Measurements from ENCODE around the gene RFPL3.
A peak's percentile ranks its signal among the peaks of the same experiment; 100 is the strongest.
"Not testable (repeated sequence)": the region's sequence is repeated elsewhere in the genome, so short reads cannot be mapped to it uniquely, and the experiment has no call there.

Gene RFPL3

DNA sequence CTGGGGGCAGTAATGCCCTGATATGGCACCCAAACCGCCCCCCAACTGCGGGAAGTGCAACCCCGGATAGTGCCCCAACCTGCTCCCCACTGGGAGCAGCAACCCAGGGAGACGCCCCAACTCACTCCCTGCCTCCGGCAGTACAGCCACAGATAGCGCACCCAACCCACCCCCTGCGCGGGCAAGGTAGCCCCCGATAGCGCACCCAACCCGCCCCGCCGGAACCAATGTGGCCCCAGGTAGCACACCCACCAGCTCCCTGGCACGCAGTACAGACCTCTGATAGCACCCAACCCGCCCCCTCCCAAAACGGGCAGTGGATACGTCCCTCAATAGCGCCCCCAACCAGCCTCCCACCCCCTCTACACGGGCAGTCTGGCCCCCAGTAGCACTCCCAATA lies 3.8 kb upstream of the RFPL3 start:
- ATAC-seq (no peak), DNase-seq (no peak)

DNA sequence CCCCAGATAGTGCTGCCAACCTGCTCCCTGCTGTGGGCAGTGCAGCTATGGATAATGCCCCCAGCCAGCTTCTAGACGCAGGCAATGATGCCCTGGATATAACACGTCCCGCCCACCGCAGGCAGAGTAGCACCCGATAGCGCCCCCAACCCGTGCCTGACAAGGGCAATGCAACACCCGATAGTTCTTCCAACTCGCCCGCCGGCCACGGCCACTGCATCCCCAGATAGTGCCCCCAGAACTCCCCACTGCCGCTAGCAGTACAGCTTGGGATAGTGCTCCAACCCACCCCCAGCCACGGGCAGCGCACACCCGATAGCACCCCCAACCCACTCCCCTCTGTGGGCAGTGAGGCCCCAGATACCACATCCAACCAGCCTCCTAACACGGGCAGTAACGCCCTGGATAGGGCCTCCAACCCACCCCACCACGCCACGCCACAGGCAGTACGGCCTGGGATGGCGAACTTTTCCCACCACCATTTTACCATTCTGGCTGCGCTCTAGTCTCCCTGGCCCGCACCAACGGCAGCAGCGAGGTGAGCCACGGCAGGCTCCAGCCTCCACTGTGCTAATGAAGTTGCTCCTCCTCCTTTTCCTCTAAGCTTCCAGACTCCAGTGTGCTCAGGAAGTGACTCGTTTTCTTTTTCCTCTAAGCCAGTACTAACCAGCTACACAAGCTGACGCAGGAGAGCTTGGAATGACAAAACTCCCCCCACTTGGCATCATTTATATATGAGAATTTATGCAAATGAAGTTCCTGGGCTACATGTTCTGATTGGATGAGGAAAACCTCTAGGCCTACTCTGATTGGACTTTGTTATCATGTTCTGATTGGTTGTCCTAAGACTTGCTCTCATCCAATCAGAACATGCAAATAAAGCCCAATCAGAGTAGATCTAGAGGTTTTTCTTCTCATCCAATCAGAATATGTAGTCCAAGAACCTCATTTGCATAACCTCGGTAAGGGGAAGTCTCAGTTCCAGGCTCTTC lies 3.0 kb upstream of the RFPL3 start:
- ATAC-seq (no peak), DNase-seq (no peak)

DNA sequence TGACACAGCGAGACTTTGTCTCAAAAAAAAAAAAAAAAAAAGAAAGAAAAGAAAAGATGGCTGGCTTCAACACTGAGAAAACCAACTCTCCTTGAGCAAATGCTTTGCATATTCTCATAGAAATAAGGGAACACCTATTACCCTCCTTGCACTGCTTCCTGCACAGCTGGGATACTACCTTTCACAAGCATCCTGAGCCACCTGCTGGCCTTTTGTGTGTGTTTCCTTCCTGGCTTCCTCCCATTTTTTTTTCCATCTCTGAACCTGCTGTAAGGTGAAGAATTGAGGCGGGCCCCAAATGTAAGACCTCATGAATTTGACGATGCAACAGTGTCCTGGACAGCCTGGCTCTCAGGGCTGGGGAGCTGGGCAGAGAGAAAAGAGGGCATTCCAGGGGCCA lies 1.9 kb upstream of the RFPL3 start:
- ATAC-seq, result no peak
- no peak for DNase-seq

DNA sequence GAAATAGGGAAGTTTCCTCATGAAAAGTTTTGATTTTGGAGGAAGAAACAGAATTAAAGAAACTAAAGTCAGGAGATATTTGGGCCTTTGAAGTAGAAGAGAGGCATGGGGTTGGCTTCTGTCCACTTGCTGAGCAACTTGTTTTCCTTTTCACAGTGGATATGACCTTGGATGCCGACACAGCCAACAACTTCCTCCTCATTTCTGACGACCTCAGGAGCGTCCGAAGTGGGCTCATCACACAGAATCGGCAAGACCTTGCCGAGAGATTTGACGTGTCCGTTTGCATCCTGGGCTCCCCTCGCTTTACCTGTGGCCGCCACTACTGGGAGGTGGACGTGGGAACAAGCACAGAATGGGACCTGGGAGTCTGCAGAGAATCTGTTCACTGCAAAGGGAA lies 2.4 kb downstream of the RFPL3 start:
- ATAC-seq, DNase-seq: not testable (repeated sequence)

DNA sequence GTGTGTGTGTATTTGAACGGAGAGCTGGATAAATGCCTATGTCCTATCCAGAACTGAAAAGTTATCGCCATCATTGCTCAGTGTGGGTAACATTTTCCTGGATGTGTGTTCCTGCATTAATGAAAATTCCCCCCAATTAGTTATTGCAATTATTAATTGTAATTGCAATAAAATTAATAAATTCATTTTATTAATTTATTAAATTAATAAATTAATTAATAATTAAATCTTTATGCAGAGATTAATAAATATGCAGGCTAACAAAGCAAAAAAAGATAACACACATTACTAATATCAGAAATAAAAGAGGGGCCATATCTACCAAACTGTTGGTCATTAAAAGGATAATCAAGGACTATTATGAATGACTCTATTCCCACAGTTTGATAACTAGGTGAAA lies 3.6 kb downstream of the RFPL3 start:
- DNase-seq (no peak), ATAC-seq (no peak)

DNA sequence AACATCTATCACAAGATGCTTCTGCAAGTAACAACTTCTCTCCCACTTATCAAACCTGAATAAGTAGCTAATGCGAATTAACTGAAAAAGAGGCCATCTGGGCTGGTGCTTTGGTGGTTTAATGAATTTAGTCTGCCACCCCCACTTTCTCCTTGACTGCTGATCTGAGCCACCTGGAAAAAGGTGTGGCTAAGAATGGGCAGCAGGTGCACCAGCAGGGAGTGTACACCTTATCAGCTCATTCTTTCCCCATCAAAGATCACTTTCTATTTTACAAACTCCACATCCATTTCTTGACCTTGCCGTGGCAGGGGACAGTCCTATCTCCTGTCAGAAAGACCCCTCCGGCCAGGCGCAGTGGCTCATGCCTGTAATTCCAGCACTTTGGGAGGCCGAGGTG lies 6.5 kb downstream of the RFPL3 start:
- no peak for ATAC-seq
- DNase-seq, result no peak

DNA sequence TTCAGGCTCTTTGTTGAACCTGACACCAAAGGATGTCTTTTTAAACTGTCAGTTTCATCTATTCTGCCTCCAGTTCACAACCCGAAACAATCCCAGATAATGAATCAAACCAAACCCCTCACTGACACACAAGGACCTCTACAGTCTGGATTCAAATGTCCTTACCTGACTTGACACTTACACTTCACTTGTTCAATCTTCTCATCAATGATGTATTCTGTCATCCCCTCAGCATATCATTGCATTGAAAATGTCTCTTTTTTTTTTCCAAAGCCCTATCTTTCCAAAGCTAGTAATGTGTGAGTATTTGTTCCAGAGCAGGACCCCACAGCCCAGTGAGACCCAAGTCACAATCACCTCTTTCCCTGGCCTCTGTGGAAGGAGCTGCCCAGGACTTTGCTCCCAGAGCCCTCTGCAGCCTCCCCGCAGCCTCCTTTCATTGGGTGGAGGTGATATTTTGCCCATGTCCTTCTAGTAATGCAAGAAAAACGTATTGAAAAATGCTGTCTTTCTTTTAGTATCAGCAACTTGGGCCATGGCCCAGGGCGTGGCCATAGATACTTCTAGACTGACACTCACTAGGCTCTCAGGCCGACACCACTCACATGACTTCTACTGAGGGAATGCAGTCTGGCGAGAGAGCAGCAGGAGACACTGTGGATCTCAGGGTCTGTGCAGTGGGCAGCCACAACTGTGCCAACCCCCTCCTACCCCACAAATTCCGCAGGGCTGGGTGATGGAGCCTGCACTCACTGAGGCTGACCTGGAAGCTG lies 18.2 kb downstream of the RFPL3 start:
- no peak for DNase-seq
- ATAC-seq, result peak; percentile 32

DNA sequence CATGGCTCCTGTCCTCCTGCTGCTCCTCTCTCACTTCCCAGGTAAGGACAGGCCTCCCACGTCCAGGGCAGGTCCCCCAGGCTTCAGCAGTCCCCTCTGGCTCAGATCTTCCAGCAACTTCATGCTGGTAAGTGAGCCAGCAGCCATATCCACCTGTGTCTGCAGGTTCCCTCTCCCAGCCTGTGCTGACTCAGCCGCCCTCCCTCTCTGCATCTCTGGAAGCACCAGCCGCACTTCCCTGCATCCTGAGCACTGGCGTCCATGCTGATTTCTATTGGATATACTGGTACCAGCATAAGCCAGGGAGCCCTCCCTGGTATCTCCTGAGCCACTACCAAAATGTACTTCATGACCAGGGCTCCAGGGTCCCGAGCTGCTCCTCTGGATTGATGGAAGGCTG lies 19.0 kb downstream of the RFPL3 start:
- DNase-seq (no peak), ATAC-seq (no peak)

DNA sequence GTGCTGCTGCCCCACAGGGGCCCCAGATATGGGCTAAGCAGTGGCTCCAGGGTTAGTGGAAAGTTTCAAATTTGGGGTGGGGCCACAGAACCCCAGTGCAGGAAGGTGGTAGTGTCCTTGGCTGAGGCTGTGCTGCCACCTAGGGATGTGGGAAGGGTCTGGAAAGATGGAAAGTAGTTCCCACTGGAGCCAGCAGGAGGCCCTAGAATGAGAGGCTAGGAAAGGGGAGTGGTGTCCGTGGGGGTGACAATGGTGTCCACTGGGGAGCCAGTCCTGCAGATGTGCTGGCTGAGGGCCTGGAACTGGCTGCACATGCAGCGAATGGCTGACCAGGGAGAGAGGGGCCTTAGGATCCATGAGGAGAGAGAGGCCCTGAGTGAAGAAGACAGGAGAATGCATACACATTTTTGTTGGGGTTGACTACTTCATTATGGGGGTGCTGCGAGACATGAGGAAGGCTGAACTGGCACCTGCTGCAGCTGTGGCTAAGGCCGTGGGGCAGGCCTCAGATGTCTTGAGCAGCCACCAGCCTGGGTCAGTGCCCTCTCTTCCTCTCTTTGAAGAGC lies 21.1 kb downstream of the RFPL3 start:
- DNase-seq, result peak; percentile 13
- peak; percentile 19 for ATAC-seq

DNA sequence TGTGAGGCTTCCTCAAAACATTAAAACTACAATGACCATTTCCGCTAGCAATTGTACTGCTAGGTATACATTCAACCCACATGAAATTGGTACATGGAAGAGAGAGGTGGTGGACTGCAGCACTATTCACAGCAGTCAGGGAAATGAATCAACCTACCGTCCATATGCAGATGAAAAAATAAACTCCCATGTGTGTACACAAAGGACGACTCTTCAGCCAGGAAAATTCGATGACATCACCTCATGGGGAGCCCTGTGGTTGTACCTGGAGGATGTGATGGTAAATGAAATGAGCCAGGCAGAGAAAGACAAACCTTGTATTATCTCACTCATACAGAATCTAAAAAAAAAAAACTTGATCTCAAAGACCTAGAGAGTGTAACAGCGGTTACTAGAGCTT lies 23.3 kb downstream of the RFPL3 start:
- DNase-seq, result no peak
- ATAC-seq, result no peak

DNA sequence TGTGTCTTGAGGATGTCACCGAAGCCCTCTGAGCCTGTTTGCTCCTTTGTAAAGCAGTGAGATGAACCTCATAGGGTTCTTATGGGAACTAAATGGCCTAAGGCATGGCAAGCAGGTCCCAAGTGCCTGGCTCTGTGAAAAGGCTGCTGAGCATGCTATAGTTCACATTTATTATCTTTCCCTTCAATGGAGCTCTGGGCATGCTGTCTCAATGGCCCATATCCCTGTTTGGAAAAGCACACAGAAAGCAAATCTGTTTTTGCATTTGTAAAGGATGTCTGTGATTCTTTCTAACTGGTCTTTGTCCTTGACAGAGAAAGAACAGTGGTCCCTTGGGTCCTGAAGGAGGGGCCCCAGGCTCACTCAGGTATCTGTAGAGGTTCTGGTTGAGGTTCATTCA lies 28.0 kb downstream of the RFPL3 start:
- ATAC-seq, result no peak

DNA sequence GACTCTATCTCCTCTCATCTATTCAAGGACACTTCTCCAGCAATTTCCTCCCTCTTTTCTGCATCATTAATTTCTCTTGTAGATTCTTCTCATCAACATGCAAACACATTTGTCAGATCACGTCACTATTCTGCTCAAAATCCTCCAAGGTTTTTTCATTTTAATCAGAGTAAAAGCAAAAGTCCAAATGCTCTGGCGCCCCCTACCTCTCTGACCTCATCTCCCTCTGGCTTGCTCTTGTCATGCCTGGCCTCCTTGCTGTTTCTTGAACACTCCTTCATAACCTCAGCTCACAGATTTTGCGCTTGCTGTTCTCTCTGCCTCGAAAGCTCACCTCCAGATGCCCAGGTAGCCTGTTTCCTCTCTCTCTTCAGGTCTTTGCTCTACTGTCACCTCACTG lies 32.0 kb downstream of the RFPL3 start:
- no peak for ATAC-seq
- peak; percentile 20 for DNase-seq

More for the DNA sequence above, 28.0 kb downstream of the RFPL3 start:
- no peak for DNase-seq

DNA sequence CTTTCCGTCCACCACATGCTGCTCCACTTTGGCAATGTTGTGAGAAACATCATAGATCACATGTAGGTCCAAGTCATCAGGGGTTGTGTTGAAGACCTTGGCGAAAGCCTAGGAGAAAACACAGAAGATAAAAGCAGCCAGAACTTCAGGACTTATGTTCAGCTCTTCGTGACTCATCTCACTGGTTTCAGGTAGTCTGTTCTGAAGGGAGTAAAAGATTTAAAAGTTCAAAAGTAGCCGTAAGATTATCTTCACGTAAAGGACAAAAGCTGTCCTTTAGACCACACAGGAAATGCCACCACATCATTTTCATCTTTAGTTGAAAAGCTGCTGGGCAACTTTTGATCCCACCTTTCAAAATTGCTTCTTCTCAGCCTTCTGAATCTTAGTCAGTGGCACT lies 37.4 kb downstream of the RFPL3 start:
- ATAC-seq, result peak; percentile 72
- DNase-seq, result no peak

DNA sequence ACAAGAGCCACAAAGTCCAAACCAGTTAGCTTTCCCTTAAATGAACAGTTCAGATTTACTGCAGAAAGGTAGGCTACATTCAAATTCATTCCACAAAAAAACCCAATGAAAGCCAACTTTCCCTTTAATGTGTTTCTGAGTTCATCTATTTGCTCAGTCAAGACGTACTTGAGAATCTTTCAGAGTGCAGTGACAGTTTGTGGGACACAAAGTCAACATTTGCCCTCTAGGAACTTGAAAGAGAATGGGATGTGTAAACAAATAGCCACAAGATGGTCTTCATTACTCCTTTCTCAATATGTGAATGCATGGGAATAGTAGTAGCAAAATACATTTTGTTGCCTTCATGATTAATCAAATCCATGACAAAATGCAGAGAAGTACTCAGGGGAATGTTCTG lies 38.6 kb downstream of the RFPL3 start:
- no peak for DNase-seq

DNA sequence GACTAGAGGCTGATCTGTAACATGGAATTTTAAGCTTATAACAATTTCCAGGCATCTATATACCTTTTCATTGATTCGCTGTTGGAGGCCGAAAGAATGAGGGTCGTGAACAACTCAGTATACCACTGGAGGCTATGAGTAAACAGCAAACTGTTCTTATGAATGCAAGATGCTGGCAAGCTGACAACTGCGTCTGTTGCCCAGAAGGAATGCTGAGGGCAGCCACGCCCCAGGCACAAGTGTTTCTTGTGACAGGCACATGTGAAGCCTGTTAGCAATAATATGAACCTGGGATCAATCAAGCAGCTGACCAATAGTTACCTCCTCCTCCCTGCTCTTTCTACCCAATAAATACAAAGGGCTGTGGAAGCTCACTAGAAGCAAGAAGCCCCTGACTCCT lies 39.1 kb downstream of the RFPL3 start:
- DNase-seq (no peak), ATAC-seq (no peak)

More for the DNA sequence above, 38.6 kb downstream of the RFPL3 start:
- no peak for ATAC-seq

DNA sequence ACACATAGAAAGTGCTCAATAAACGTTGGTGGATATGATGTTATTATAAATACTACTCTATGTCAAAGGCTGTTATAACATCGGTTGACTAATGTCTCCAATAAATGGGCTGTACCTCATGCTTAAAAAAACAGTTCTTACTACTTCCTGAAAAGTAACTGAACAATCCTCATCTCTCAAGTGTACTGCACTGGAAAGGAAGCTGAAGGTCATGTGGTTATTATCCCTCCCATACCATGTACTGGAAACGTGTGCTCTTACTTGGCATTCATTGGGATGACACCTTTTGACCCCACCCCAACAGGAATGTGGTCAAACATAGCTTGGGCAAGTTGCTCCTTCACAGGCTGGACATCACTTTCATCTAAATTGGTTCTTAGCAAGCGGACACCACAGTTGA lies 43.8 kb downstream of the RFPL3 start:
- ATAC-seq (no peak), DNase-seq (no peak)

DNA sequence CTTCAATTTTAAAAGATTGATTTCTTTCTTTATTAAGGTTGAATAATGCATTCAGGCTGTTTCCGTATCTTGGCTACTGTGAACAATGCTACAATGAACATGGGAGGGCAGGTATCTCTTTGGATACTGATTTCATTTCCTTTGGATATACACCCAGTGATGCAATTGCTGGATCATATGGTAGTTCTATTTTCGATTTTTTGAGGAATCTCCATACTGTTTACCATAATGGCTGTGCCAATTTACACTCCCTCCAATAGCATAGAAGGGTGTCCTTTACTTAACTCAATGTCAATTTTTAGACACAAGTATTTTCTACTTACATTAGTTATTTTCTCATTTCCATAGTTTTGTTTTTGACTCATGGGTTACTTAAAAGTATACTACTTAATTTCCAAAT lies 46.4 kb downstream of the RFPL3 start:
- DNase-seq, result no peak
- no peak for ATAC-seq

DNA sequence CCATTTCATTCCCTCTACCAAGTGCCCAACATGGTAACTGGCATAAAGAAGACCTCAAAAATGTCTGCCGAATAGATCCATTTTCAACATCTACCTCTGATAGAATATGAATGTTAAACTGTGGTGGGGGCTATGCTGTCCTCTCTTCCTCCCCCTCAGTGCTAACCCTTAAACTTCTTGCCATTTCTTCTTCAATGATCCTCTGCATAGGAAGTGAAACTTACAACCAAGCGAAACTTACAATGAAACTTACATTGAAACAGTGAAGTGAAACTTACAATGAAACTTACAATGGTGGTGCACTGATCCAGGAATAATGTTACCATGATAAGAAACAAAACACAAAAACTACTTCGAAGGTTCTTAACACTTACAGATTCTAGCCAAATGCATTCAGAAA lies 49.6 kb downstream of the RFPL3 start:
- DNase-seq, result no peak
- no peak for ATAC-seq

DNA sequence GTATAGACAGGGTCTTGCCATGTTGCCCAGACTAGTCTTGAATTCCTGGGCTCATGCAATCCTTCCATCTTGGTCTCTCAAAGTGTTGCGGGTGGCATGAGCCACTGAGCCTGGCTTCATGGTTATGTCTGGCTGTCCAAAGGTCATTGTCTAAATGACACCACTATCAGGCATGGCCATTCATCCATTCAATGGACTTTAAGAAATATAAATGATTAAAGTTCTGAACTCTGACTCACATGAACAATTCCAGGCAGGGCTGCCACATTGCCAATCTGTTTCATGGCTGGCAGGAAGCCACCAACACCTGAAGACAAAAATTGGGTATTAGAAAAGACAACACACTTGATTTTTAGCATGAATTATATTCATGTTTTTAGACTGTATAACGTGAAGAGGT lies 50.3 kb downstream of the RFPL3 start:
- DNase-seq (no peak), ATAC-seq (no peak)

DNA sequence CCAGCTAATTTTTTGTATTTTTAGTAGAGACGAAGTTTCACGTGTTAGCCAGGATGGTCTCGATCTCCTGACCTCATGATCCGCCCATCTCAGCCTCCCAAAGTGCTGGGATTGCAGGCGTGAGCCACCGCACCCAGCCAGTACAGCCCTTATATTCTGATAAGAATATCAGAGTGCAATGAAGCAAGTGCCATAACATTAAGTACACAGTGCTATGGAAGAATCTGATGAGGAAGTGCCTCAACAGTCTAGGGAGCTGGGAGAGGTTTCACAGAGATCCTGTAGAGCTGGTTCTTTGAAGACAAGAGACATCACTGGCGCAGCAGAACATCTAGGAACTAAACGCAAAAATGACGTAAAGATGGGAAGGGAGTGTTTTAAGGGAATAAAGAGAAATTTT lies 52.3 kb downstream of the RFPL3 start:
- ATAC-seq (no peak), DNase-seq (no peak)

DNA sequence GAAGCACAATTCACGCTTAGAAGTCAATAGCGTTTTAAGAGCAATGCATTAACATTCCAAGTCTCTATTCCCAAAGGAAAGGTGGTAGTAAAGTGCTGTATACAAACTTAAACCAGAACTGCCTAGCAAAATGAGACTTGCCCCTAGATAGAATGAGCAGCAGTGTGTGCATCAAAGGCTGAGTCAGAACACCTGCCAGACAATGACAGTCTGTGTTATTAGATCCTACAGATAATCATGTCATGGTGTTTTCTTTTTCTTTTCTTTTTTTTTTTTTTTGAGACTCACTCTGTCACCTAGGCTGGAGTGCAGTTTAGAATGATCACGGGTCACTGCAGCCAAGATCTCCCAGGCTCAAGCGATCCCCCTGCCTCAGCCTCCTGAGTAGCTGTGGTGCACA lies 52.8 kb downstream of the RFPL3 start:
- ATAC-seq, result no peak
- no peak for DNase-seq
